GM21717 (cell line): ENCODE measurements around the gene INTS14.

ENCODE experiments used
- ATAC-seq: cut with Tn5 transposase; IDR thresholded peaks from one replicate; pipeline ENCODE4 v1.9.1; 2021; ENCODE audit warnings: mild to moderate bottlenecking, moderate library complexity; ENCODE audit not compliant: unreplicated experiment

Gene INTS14

DNA sequence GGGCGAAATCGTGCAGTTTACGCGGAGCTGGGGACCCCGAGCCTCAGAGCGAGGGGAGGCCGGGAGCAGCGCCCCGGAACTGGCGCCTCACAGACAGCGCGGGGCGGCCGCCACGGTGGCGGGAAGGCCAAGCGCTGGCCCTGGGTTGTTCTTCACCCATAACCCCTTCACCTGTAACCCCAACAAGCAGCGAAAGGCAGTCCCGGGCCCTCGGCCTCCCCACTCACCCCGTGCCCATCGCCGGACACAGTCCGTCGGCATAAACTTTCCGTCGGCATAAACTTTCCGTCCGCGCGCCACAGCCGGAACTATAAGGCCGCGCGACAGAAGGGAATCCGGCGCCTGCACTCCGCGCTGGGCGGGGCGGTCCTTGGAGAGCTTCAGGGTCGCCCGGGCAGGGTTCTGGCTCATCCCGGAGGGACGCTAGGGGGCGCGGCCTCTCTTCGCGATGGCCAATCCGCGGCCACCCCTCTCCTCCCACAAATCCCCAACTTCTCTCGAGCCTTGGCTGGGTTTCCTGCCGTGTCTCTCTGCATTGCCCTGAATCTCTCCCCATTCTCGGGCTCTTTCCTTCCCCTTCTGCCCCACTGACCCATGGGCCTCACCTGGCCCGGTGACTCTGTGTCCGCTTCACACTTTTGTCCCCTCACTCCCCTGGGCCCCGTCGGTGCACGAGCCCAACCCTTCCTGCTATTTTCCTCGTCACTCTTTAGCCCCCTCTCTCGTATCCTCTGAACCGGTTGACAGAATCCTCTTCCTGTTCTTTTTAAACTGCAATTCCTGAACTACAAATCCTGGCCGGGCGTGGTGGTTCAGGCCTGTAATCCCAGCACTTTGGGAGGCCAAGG lies at the start of gene INTS14:
Gene INTS14, minus strand, starts transcription at position 261 of the 848 bp plus-strand sequence. CDS start 3,751 bp downstream, outside the sequence.
- ATAC-seq = peak; percentile 94

DNA sequence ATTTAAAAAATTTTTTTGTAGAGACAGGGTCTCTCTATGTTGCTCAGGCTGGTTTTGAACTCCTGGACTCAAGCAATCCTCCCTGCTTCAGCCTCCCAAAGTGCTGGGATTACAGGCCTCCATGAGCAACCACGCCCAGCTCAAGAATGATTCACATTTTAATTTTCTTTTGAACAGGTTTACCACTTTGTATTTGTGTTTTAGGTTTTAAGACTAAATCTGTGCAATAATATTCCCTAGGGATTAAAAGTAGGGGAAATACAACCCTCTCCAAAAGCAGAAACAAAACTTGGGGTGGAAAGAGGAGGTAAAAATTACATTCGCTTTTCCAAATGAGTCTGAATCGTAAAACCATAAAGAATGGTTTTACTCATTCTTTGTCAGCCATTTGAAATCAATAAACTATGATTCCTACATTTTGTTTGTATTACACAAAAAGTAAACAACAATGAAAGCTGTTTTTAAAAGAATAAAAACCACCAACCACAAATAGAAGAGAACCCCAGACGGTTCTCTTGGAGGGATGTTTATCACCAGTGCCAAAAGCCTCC lies 48.6 kb upstream of the INTS14 start:
- ATAC-seq = no peak

DNA sequence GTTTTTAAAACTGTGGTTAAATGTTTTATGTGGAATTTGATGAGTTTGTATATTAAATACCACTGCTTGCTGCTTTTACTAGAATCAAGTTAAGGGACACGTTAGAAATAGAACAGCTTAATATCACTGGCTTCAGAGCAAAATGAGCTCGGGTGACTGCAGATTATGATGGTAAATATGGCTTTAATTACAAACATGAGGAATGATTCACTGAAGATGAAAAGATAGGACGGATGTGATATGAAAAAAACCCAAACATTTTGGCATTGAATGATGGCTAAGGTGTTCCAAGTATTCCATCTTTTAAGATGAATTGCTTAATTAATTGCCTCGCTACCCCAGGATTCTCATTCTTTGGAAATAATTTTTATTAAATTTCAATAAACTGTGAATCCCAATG lies 44.5 kb upstream of the INTS14 start:
- ATAC-seq = no peak

DNA sequence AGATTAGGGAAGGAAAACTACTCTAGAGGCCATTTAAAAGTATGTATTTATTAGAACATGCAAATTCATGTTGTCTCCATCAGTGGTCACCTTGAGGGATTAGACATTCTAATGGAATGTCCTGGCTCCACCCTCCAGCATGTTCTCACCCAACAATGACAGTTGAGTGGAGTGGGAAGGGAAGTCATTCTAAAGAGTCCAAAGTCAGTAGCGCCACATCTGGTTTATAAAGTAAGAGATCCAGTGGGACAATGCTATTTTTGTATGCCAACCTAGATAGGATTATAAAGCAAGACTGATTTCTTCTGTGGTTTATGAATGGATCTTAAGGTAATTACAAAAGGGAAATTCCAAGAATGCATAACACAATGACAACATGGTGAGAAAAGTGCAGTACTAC lies 44.1 kb upstream of the INTS14 start:
- no peak for ATAC-seq

DNA sequence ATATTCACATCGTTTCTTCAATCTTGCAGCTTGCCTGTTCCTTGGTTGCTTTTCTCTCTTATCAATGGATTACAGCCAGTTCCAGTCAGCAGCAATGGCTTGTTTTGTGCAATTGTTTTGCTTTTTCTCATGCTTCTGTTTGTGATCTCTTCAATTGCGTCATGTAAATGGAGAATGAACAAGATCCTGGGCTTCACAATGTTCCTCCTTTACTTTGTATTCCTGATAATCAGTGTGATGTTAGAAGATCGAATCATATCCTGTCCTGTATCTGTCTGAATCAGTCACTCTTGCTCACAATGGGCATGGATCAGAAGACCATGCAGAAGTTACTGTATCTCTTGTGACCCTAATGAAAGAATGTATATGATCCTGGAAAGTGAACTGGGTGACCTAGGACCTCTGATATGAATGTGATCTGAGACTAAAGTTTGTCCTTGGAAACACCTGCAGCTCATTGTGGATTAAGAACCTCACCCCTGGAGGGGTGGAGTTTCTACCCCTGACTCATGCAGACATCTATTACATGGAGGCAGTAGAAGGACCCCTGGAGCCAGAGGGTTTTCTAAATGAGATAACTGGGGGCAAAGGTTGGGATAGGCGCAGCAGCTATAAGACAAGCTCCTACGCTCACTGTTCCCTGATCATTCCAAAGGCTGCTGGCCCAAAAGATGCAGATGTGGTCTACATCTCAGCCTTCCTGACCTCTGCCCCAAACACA lies 43.0 kb upstream of the INTS14 start:
- ATAC-seq = no peak

DNA sequence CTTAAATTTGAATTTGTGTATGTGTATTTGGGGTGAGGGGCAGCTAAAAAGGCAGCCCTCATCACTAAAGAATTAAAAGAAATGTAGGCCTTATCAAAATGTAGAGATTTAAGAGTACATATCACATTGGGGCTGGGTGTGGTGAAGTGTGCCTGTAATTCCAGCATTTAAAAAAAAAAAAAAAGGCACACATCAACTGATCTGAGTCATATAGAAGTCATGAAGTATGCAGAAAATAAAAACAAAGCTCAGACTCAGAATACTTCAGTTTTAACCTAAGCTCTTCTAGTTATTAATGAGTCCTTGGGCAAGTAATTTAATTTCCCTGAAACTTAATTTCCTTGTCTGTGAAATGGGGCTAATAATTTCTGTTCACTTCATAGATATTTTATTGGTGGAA lies 42.4 kb upstream of the INTS14 start:
- no peak for ATAC-seq

DNA sequence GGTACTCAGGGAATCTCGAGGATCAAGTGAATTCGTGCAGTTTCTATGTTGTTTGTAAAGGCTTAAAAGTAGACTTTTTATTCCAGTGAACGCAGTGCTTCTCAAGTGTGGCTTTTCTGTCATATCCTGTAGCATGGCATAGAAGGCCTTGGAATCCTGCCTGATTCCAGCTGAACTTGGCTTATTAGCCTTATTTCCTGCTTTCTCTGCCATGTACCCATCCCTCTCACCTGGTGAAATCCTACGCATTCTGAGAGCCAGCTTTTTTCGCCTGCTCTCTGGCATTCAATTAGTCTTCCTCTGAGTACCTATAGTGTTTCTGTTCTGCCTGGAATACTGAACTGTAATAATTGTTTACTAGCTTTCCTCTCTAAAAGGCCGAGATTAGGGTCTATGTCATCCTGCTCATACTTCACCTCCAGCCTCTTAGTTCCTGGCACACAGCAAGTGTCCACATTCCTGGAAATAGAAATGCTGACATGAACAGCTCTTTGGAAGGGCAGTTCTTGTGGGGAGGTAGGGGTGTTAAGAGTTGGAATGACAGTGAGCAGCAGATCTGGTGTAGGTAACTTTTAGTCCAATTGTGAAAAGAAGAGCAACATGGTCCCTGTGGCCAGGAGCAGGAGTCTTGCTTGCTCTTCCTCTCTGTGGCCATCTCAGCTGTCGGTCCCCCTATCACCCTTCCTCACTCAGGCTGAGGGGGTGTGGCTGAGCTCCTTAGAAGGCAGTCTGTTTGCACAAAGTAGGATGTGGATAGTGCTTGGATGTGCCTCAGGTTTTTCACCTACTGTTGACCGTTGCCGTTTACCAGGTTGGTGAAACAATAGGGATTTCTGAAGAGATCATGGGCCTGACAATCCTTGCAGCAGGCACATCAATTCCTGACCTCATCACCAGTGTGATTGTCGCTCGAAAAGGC lies 41.2 kb upstream of the INTS14 start:
- no peak for ATAC-seq

DNA sequence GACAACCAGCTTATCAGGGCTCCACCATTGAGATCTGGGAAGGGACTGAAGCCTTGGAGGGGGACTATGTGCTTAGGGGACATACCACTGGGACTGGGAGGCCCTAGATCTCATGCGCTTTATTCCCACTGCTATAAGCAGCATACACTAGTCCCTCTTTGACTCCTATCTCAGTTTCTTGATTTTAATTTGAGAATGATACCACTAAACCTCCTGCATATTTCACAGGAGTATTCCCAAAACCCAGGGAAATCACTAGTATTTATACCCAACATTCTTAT lies 40.1 kb upstream of the INTS14 start:
- ATAC-seq = no peak

DNA sequence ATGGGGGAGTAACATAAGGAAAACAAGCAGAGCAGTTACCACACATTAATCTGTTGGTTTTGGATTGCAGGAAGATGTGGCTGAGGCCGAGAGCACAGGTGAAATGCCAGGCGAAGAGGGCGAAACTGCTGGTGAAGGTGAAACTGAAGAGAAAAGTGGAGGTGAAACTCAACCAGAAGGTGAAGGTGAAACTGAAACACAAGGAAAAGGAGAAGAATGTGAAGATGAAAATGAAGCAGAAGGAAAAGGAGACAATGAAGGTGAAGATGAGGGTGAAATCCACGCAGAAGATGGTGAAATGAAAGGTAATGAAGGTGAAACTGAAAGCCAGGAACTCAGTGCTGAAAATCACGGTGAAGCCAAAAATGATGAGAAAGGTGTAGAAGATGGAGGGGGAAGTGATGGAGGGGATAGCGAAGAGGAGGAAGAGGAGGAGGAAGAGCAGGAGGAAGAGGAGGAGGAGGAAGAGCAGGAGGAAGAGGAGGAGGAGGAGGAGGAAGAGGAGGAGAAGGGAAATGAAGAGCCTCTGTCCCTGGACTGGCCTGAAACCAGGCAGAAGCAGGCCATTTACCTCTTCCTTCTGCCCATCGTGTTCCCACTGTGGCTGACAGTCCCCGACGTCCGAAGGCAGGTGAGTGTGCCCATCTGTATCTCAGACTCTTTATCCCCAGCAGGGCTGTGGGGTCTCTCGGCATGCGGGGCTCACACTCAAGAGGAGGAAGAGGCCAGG lies 39.5 kb upstream of the INTS14 start:
- ATAC-seq = no peak

DNA sequence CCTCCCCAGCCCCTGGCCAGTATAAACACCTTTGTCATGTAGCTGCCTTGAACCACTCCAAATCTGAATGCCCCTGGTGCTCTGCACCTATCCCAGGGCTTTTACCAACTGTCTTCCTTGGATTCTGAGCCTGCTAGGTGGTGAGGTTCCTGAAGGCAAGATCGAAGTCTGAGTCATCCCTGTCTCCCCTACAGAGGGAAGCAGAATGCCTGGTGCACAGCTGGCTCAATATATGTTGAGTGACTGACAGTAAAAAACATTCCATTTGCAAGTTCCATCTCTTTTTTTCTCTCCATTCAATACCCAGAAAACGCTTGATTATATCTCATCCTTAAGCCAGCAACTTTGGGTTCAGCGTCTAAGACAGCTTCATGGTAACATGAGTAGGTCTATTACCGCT lies 35.6 kb upstream of the INTS14 start:
- ATAC-seq = no peak

DNA sequence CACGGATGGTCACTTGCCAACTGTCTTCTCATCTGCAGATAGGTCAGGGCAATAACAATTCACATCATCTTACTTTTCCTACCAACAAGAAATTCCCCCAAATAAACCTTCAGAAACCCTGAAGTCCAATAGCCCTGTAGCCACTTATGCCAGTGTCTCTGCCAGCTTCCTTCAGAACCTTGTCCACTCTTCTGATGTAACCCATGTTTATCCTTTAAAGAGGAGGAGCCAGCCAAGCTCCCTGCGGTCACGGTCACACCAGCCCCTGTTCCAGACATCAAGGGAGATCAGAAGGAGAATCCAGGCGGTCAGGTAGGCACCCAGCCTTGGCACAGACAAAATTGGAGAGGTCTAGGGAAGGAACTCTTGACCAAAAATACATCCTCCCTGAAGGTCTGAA lies 34.5 kb upstream of the INTS14 start:
- no peak for ATAC-seq

DNA sequence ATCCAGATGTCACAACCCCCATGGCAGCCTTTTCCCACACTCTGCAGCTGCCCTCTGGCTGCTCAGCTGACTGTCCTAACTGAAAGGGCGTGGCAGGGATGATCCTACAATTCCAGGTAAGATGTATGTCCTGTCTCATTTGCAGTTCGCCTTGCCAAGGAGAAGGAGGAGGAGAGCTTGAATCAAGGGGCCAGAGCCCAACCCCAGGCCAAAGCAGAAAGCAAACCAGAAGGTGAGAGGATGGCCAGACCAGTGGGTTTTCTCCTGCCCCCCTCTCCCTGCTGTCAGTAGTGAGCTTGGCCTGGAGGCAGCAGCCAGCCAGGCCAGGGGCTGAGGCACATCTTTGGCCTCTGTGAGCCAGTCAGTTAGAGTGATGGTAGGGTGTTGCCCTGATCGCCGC lies 33.4 kb upstream of the INTS14 start:
- no peak for ATAC-seq

DNA sequence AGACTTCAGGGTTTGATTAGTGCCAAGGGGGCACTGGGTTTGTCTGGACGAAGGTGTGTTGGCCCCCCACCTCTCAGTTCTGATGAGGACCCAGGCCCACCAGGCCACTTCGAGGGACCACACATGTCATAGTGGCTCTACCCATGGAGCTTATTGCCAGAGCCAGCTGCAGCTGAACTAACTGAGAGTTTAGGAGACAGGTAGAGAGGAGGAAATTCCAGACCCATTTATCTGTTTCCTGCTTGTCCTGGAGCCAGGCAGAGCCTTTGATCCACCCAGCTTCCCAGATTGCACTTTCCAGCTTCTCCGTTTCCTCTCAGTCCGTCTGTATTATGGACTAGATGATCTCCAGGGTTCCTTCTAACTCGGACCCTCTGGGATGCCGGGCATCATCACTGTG lies 31.7 kb upstream of the INTS14 start:
- no peak for ATAC-seq

DNA sequence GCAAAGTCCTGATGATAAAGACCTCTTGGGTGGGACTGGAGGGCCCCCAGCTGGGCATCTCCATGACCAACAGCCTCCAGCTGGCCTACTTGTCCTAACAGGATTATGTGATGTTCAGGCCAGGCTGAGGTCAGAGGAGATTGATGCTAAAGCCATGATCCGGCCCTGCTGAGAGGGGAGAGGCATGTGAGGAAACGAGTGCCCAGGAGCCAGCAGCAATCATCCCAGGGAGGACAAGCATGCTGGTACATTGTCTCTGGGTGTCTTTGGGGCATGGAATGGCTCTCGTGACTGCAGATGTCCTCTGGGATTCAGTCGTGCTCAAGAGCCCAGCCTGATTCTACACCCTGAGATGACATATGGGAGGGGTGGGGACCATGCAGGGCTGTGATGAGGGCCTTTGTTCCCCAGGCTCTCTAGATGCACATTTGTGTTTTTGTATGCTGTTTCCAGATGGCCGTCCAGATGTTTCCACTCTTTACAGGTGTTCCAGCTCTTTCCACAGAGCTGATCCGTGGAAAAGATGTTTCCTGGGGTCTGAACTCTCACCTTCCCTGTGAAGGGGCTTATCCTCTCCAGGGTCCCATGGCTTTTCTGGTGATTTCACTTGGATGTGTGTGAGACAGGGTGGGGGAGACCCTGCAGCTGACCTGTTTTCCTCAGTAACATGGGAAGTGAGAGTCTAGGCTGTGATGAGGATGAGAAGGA lies 31.0 kb upstream of the INTS14 start:
- ATAC-seq = no peak

DNA sequence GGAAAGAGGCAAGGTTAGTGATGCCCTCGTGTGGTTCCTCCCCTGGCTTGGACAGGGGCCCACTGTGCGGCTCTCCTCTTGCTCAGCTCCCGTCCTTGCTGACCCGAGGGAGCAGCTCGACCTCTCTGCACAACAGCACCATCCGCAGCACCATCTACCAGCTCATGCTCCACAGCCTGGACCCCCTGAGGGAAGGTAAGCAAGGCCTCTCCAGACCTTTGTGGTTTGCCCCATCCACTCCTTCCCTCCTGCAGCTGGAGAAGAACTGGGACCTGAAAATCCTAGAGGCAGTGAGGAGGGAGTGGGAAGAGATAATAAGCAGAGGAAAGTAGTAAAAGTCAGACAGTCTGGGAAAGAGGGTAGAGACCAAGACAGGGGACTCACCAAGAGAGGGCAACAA lies 28.6 kb upstream of the INTS14 start:
- no peak for ATAC-seq

DNA sequence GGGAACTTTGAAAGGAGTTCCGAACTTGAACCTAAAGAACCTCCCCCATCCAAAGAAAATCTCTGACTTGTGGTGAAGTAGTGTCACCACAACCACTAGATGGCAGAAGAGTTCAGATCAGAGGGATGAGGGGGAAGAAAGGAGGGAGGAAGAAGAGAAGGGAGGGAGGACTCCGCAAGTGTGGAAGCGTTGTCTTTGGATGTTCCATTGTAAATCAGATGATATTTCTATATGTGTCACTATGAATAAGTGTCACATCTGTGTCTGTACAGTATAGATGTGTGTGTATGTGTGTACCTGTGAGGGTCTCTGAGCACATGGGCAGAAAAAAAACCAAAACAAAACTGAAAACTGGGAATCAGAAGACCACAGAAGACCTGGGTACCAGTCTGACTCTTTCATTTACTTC lies 27.8 kb upstream of the INTS14 start:
- ATAC-seq = no peak

DNA sequence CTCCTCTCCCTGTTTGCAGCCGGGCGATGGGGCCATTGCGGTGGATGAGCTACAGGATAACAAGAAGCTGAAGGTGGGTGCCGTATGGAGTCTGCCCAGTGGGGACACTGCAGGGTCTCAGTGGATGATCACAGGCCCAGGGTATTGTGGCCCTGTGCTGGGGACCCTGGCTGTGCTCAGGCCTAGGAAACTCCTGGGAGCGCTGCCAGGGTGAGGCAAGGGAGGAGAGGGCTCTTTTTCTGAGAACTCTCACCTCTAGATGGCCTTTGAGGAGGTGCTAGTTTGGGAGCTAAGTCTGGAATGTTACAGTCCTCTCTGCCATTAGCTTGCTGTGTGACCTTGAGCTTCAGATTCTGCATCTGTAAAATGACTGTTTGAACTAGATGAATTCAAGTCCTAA lies 27.2 kb upstream of the INTS14 start:
- no peak for ATAC-seq

DNA sequence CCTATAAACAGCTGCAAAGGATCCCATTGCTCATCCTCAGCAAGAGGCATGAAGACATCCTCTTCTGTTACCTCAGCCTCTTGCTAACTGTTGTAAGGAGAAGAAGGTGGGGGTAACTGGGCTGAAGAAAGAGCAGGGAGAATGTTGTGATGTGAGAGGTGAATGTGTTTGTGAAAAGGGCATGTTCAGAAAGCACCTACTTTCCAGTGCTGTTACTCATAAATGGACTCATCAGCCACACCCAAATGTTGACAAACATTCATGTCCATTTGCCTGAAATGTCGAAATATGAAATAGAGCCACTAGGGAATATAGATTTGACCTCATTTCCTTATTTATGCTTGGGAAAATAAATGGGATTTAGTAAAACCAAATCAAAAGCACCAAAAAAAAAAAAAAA lies 23.4 kb upstream of the INTS14 start:
- no peak for ATAC-seq

DNA sequence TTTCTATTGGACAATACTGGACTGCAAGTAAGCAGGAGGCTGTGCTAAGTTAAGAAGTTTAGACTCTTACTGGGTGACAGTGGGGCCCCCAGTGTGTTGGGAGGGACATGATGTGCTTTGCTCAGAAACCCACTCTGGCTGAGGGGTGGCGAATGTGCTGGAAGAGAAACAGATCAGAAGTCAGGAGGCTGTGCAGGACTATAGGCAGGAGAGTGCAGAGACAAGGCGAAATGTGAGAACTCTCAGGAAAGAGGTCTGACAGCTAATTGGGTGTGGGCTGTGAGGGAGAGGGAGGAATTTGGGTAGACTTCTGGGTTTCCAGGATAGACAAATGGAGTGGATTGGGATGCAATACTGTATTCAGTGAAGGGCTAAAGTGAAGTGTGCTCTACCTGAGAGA lies 22.8 kb upstream of the INTS14 start:
- no peak for ATAC-seq

DNA sequence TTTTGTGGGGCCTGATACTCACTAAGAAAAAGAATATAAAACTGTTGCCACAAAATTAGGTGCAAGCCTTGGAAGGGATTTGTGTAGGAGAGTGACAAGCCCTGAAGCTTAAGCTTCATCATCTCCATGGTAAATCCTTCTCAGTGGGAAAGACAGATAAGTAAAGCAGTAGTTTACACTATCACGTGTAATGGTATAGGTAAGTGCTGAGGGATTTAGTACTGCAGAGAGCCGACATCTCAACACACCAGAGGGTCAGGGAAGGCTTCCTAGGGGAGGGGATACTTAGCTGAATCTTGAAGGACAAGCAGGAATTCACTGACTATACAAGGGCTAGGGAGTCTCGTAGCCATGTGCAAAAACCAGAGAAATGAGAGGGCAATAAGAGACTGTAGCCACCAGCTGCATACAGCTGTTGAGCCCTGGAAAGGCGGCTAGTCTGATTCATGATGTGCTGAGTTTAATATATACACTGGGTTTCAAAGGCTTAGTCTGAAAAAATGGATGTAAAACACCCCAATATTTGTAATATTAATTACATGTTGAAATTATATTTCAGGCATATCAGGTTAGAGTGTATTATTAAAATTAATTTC lies 21.9 kb upstream of the INTS14 start:
- ATAC-seq = no peak
